Mesenchymal stem cell (in vitro differentiated cells and primary cell): Measurements from ENCODE around the gene TSEN54.
"Not testable (repeated sequence)": the region's sequence is repeated elsewhere in the genome, so short reads cannot be mapped to it uniquely, and the experiment has no call there.

Source experiments
- DNase-seq: peaks from one replicate; pipeline ENCODE4 v3.0.0-alpha.2; 2013
- H2AFZ ChIP-seq: one replicate; pipeline ENCODE4 v1.6.1; 2013; ENCODE audit warnings: low read depth, mild to moderate bottlenecking, control low read depth, inconsistent platforms, low read length, moderate library complexity
- H2AK5ac ChIP-seq: 2 replicates; pipeline ENCODE4 v1.6.1; 2013; ENCODE audit warnings: low read length, moderate library complexity, mild to moderate bottlenecking, inconsistent platforms; ENCODE audit not compliant: severe bottlenecking
- H2BK120ac ChIP-seq: one replicate; pipeline ENCODE4 v1.6.1; 2013; ENCODE audit warnings: low read depth, mild to moderate bottlenecking, inconsistent platforms, low read length, moderate library complexity
- H2BK12ac ChIP-seq, 2 experiments: one replicate each; pipeline ENCODE4 v1.6.1; 2013; ENCODE audit warnings: inconsistent platforms in 2 of 2, low read length in 2 of 2, mild to moderate bottlenecking in 2 of 2, moderate library complexity in 2 of 2, control low read depth in 1 of 2
- H2BK15ac ChIP-seq: one replicate; pipeline ENCODE4 v1.6.1; 2013; ENCODE audit warnings: mild to moderate bottlenecking, low read depth, inconsistent platforms; ENCODE audit not compliant: poor library complexity, severe bottlenecking
- H2BK5ac ChIP-seq: 2 replicates; pipeline ENCODE4 v1.6.1; 2013; ENCODE audit warnings: low read depth, mild to moderate bottlenecking, low read length, control low read depth, inconsistent platforms; ENCODE audit not compliant: poor library complexity, severe bottlenecking
- H3K14ac ChIP-seq, 2 experiments: one replicate each; pipeline ENCODE4 v1.6.1; 2013; ENCODE audit warnings: inconsistent platforms in 2 of 2, low read length in 2 of 2, control low read depth in 1 of 2, mild to moderate bottlenecking in 1 of 2, moderate library complexity in 1 of 2
- H3K18ac ChIP-seq, 2 experiments: one replicate each; pipeline ENCODE4 v1.6.1; 2013; ENCODE audit warnings: inconsistent platforms in 2 of 2, low read length in 2 of 2, control low read depth in 1 of 2, low read depth in 1 of 2, mild to moderate bottlenecking in 1 of 2
- H3K23ac ChIP-seq, 2 experiments: one replicate each; pipeline ENCODE4 v1.6.1; 2013; ENCODE audit warnings: inconsistent platforms in 2 of 2, low read length in 2 of 2, mild to moderate bottlenecking in 2 of 2, moderate library complexity in 2 of 2, control low read depth in 1 of 2
- H3K27ac ChIP-seq: 2 replicates; pipeline ENCODE4 v1.5.1; 2013; ENCODE audit warnings: mild to moderate bottlenecking, moderate library complexity, low read length, control low read depth, inconsistent platforms; ENCODE audit not compliant: poor library complexity, severe bottlenecking
- H3K27me3 ChIP-seq, 2 experiments: 2 replicates each; pipeline versions ENCODE4 v1.6.1 to v1.7.0; 2013; ENCODE audit warnings: low read length in 2 of 2, mild to moderate bottlenecking in 2 of 2, moderate library complexity in 2 of 2, control low read depth in 1 of 2, inconsistent platforms in 1 of 2; ENCODE audit not compliant: control insufficient read depth in 1 of 2, insufficient read depth in 1 of 2
- H3K36me3 ChIP-seq, 2 experiments: 2 replicates each; pipeline versions ENCODE4 v1.6.1 to v1.7.0; 2013; ENCODE audit warnings: low read length in 2 of 2, control low read depth in 1 of 2, inconsistent platforms in 1 of 2, low read depth in 1 of 2, mild to moderate bottlenecking in 1 of 2; ENCODE audit not compliant: insufficient read depth in 2 of 2, control insufficient read depth in 1 of 2
- H3K4ac ChIP-seq, 2 experiments: one replicate each; pipeline ENCODE4 v1.6.1; 2013; ENCODE audit warnings: inconsistent platforms in 2 of 2, low read length in 2 of 2, mild to moderate bottlenecking in 2 of 2, moderate library complexity in 2 of 2, control low read depth in 1 of 2, low read depth in 1 of 2
- H3K4me1 ChIP-seq: 2 replicates; pipeline ENCODE4 v1.6.1; 2013; ENCODE audit warnings: low read depth, low read length, control low read depth; ENCODE audit not compliant: control insufficient read depth, insufficient read depth
- H3K4me2 ChIP-seq: 2 replicates; pipeline ENCODE4 v1.6.1; 2013; ENCODE audit warnings: low read length, mild to moderate bottlenecking, inconsistent platforms; ENCODE audit not compliant: poor library complexity, severe bottlenecking
- H3K4me3 ChIP-seq, 2 experiments: 2 replicates each; pipeline versions ENCODE4 v1.5.1 to v1.7.0; 2013; ENCODE audit warnings: low read length in 2 of 2, mild to moderate bottlenecking in 2 of 2, control low read depth in 1 of 2, low read depth in 1 of 2; ENCODE audit not compliant: insufficient read depth in 1 of 2
- H3K79me1 ChIP-seq: replicated peaks from 2 replicates; pipeline ENCODE4 v1.6.1; 2013; ENCODE audit warnings: mild to moderate bottlenecking, control low read depth, low read length, inconsistent platforms; ENCODE audit not compliant: poor library complexity, severe bottlenecking
- H3K9ac ChIP-seq: 2 replicates; pipeline ENCODE4 v1.7.0; 2013; ENCODE audit warnings: mild to moderate bottlenecking, low read length, moderate library complexity
- H3K9me3 ChIP-seq: 2 replicates; pipeline ENCODE4 v1.7.0; 2013; ENCODE audit warnings: mild to moderate bottlenecking, low read length; ENCODE audit not compliant: control insufficient read depth
- H4K8ac ChIP-seq: one replicate; pipeline ENCODE4 v1.6.1; 2013; ENCODE audit warnings: inconsistent platforms, mild to moderate bottlenecking, low read length, moderate library complexity
- H4K91ac ChIP-seq: one replicate; pipeline ENCODE4 v1.6.1; 2013; ENCODE audit warnings: mild to moderate bottlenecking, low read length, inconsistent platforms
- WGBS: methylation state at CpG from one replicate; pipeline ENCODE4 v1.1.7; 2013; ENCODE audit warnings: mixed read lengths; 5-methylcytosine and 5-hydroxymethylcytosine counted together

TSEN54 gene

DNA sequence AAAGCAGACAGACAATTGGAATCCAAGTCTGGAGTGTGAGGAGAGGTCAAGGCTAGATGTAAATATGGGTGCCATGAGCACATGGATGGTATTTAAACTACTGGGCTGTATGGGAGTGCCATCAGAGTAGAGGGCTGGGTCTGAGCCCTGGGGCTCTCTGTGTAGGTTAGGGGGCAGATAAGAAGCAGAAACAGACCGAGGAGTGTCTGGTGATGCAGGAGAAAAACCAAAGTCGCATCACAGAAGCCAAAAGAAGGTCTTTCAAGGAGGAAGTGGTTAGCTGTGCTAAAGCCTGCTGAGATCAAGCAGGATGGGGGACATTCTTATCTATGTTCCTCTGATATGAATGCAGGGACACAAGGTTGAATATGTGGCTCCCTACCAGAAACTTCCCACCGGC, 1.9 kb downstream of the TSEN54 start:
- Histone ChIP-seq H2AFZ (no peak overlapping the region), H3K4me3 (no peak overlapping the region), H2BK5ac (no peak overlapping the region), H3K23ac (no peak overlapping the region), H3K36me3 (peaks cover 13 to 31% of the 10 kb centered on the region in 2 experiments), H3K18ac (no peak overlapping the region), H3K4ac (no peak overlapping the region), H3K79me1 (peaks cover 26% of the 10 kb centered on the region), H3K27me3 (no peaks in the 10 kb centered on the region), H3K9ac (no peak overlapping the region), H3K9me3 (no peaks in the 10 kb centered on the region), H3K4me2 (no peak overlapping the region), H2BK12ac (no peak overlapping the region), H2BK15ac (no peak overlapping the region), H4K8ac (no peak overlapping the region), H3K27ac (no peak overlapping the region), H3K14ac (no peak overlapping the region), H2BK120ac (no peak overlapping the region), H3K4me1 (peaks cover 27% of the 10 kb centered on the region), H4K91ac (no peak overlapping the region), H2AK5ac (no peak overlapping the region)
- DNase-seq, result no peak
- WGBS, result 97% methylated on average over 3 of the region's 3 CpGs

DNA sequence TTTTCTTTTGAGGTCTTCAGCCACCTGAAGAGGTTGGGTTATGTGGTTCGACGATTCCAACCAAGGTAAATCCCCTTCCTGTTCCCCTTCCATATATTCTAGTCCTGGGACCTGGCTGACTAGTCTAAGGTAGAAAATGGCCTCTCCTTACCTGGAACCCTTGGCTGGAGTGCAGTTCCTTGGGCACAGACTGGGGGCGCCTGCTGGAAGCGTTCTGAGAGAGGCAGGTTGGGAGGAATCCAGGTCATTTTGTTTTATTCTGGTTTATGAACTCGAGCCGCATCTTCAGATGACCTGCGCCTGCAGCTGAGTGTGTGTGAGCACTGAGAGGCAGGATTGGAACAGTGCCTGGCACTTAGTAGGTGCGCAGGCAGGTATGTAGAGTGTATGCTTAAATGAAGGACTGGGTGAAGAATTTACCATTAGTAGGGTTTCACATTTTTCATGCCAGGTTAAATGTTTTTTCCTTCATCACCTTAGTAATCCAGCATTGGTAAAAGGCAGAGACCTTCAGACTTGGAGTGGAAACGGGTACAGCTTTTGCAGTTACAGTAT, 2.7 kb downstream of the TSEN54 start:
- Histone ChIP-seq H3K27me3 (no peaks in the 10 kb centered on the region), H3K4me1 (peaks cover 19% of the 10 kb centered on the region), H2BK5ac (no peak overlapping the region), H4K91ac (no peak overlapping the region), H3K9ac (no peak overlapping the region), H3K79me1 (peaks cover 19% of the 10 kb centered on the region), H4K8ac (no peak overlapping the region), H3K23ac (no peak overlapping the region), H2BK15ac (no peak overlapping the region), H3K14ac (no peak overlapping the region), H3K4me2 (no peak overlapping the region), H3K27ac (no peak overlapping the region), H2BK12ac (no peak overlapping the region), H2AK5ac (no peak overlapping the region), H3K36me3 (peaks cover 10 to 32% of the 10 kb centered on the region in 2 experiments), H2AFZ (no peak overlapping the region), H3K4me3 (no peak overlapping the region), H2BK120ac (no peak overlapping the region), H3K18ac (no peak overlapping the region), H3K9me3 (no peaks in the 10 kb centered on the region), H3K4ac (no peak overlapping the region)
- WGBS, result 92% methylated on average over 7 of the region's 9 CpGs
- DNase-seq, result no peak

DNA sequence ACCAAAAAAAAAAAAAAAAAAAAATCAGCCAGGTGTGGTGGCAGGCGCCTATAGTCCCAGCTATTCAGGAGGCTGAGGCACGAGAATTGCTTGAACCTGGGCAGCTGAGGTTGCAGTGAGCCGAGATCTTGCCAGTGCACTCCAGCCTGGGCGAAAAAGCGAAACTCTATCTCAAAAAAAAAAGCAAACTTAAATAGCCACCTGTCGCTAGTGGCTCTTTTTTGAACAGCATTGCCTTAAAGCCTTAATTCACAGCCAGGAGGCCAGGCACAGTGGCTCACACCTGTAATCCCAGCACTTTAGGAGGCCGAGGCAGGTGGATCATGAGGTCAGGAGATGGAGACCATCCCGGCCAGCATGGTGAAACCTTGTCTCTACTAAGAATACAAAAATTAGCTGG, 4.1 kb downstream of the TSEN54 start:
- H3K27me3 ChIP-seq, H4K8ac ChIP-seq, H2BK5ac ChIP-seq, H2BK15ac ChIP-seq, H2BK120ac ChIP-seq, H3K9ac ChIP-seq, DNase-seq, H2AFZ ChIP-seq, H3K18ac ChIP-seq, H3K14ac ChIP-seq, H3K9me3 ChIP-seq, H3K4me3 ChIP-seq, H3K4ac ChIP-seq, H2AK5ac ChIP-seq, H4K91ac ChIP-seq, H3K23ac ChIP-seq, H2BK12ac ChIP-seq, H3K4me2 ChIP-seq, H3K27ac ChIP-seq: not testable (repeated sequence)
- WGBS, result 90% methylated on average over 8 of the region's 8 CpGs
- peaks cover 10 to 40% of the 10 kb centered on the region in 2 experiments for H3K36me3 ChIP-seq
- peaks cover 15% of the 10 kb centered on the region for H3K79me1 ChIP-seq
- peaks cover 18% of the 10 kb centered on the region for H3K4me1 ChIP-seq

DNA sequence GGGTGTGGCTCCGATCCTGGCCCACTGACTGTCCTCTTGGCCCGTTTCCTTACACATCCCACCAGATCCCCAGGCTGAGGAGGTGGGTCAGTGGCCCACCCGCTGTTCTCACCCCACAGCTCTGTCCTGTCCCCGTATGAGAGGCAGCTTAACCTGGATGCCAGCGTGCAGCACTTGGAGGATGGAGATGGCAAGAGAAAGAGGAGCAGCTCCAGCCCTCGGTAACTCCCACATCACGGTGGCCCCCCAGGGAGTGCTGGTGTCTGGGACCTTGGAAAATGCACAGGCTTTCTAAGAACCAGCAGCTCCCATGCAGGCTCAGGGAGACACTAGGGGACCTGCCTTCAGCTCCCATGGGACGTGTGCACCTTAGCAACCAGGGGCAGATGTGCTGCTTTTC, 5.0 kb downstream of the TSEN54 start:
- 90% methylated on average over 6 of the region's 8 CpGs for WGBS
- H2AK5ac ChIP-seq, result no peak overlapping the region
- no peak overlapping the region for H3K9ac ChIP-seq
- no peak overlapping the region for H3K27ac ChIP-seq
- no peak overlapping the region for H2BK120ac ChIP-seq
- peaks cover 10 to 40% of the 10 kb centered on the region in 2 experiments for H3K36me3 ChIP-seq
- H4K91ac ChIP-seq, result no peak overlapping the region
- DNase-seq, result no peak
- no peak overlapping the region for H3K18ac ChIP-seq
- no peak overlapping the region for H3K14ac ChIP-seq
- H4K8ac ChIP-seq, result no peak overlapping the region
- peaks cover 22% of the 10 kb centered on the region for H3K4me1 ChIP-seq
- no peak overlapping the region for H3K4ac ChIP-seq
- peaks cover 15% of the 10 kb centered on the region for H3K79me1 ChIP-seq
- H3K9me3 ChIP-seq, result no peaks in the 10 kb centered on the region
- H2AFZ ChIP-seq, result no peak overlapping the region
- H3K27me3 ChIP-seq, result peaks cover 3 to 12% of the 10 kb centered on the region in 2 experiments
- H3K23ac ChIP-seq, result no peak overlapping the region
- no peak overlapping the region for H2BK15ac ChIP-seq
- no peak overlapping the region for H3K4me3 ChIP-seq
- H2BK5ac ChIP-seq, result no peak overlapping the region
- no peak overlapping the region for H2BK12ac ChIP-seq
- no peak overlapping the region for H3K4me2 ChIP-seq
